CD4-positive, alpha-beta T cell treated with Interferon gamma for 1 hour (primary cell): Measurements from ENCODE around the gene DLX3.
A peak's percentile ranks its signal among the peaks of the same experiment; 100 is the strongest.

ENCODE experiments used
- DNase-seq: peaks from one replicate; pipeline ENCODE4 v3.0.0-alpha.2; 2020

The DLX3 gene

DNA sequence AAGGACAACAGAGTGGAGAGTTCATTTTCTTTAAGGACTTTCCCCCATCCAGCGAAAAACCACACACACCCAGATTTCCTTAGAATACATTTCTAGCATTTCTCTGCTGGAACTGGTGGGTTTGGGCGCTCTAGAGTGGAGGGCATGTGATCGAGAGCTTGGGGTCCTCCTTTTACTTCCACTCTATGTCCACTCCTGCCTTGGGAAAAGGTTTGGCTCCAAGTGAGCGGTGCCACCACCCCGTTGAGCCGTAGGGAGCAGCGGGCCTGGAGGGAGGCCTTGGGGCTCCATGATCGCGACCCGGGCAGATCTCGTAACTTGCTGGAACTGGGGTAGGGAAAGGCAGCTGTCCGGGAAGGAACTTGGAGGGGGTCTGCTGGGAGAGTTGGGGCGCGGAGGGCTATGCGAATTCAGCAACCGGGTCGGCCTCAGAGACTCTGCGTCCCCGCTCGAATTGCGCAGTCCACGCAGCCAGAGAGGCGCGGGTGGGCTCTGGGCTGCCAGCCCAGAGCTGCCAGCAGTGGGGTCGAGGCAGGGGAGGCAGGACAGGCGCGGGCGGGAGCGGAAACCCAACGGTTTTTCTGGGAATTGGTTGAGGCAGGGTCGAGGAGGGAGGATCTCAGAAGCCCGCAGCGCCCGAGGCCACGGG is 23.7 kb downstream of the DLX3 start:
- no peak for DNase-seq

GRCh38 chr17:49970498-49970897 is 24.5 kb downstream of the DLX3 start:
- DNase-seq: no peak

- no peak for DNase-seq
Measured at GRCh38 chr17:49969795-49970389, 25.1 kb downstream of the DLX3 start.

- no peak for DNase-seq
Measured at GRCh38 chr17:49969134-49969759, 25.8 kb downstream of the DLX3 start, which contains the start of gene DLX4. TSS of gene DLX4 (plus strand) at chr17:49969190. CDS start at chr17:49969469, 279 bp downstream.

DNA sequence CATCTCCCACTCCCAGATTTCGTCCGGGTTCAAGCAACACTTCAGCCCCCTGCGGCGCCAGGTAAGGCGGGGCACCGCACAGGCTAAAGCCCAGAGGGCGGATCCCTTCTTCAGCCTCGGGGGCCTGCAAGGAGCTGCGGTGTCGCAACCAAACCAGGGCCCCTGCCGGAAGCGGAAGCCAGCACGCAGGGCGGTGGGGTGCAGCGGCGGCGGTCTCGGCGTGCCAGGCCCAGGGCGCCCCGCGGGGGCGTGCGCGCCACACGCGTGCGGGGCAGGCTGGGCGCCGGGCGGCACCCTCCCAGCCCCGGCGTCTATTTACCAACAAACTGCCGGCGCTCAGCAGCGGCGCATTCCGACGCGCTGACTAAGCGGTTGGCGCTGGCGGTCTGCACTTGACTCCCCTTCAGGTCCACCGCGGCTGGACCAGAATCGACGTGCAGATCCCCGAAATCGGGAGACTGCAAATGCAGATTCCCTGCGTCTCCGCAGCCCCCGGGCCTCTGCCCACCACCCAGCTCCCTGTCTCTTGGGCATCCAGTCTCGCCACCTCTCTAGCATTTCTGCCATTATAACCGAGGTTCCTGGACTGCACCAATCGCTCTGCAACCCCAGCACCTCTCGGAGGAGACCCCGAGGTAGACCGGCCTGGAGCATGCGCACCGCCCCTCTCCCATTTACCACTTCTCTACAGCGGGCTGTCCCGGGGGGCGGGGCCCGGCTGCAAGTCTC is 26.5 kb downstream of the DLX3 start:
- DNase-seq: peak; percentile 68

- no peak for DNase-seq
Measured at GRCh38 chr17:49967621-49968404, 27.2 kb downstream of the DLX3 start.

DNA sequence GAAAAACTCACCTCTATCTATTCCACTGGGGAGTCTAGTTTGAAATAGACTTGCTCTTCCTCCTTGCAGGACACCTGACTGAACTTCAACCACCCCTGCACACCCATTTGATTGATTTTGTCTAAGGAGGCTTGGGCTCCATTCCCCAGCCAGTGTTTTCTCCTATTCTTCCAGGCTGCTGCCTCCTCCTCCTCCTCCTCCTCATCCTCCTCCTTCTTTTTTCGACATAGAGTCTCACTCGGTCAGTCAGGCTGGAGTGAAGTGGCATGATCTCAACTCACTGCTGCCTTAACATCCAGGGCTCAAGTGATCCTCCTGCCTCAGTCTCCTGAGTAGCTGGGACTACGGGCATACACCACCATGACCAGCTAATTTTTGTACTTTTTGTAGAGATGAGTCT is 27.8 kb downstream of the DLX3 start:
- DNase-seq: no peak

DNA sequence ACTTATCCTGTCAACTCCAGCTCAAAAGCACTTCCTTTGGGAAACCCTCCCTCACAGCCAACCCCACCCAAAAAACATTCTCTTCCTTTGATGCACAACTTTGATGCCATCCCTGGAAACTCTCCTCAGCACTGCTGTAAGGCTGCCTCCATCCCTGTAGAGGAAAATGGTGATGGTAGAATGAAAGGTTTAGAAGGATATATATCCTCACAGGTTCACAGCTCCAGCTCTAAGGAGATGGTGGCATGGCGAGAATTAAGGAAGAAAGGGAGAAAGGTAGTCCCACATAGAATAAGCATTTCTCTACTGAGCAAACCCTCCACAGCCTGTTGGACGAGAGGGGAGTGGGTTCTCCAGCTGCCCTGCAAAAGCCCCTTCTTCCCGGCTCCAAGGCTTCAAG is 28.3 kb downstream of the DLX3 start:
- DNase-seq: no peak

GRCh38 chr17:49965524-49965909 is 29.5 kb downstream of the DLX3 start:
- no peak for DNase-seq

DNA sequence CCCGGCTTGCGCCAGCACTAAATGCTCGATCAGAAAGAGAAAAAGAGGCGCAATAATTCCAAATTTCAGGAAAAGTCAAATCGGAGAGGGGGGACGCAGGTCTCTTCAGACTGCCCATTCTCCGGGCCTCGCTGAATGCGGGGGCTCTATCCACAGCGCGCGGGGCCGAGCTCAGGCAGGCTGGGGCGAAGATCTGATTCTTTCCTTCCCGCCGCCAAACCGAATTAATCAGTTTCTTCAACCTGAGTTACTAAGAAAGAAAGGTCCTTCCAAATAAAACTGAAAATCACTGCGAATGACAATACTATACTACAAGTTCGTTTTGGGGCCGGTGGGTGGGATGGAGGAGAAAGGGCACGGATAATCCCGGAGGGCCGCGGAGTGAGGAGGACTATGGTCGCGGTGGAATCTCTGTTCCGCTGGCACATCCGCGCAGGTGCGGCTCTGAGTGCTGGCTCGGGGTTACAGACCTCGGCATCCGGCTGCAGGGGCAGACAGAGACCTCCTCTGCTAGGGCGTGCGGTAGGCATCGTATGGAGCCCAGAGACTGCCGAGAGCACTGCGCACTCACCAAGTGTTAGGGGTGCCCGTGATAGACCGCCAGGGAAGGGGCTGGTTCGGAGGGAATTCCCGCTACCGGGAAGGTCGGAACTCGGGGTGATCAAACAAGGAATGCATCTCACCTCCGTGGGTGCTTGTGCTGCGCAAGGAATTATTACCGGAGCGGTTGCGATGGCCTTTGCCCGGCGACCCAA is 30.1 kb downstream of the DLX3 start:
- DNase-seq: peak; percentile 17

DNA sequence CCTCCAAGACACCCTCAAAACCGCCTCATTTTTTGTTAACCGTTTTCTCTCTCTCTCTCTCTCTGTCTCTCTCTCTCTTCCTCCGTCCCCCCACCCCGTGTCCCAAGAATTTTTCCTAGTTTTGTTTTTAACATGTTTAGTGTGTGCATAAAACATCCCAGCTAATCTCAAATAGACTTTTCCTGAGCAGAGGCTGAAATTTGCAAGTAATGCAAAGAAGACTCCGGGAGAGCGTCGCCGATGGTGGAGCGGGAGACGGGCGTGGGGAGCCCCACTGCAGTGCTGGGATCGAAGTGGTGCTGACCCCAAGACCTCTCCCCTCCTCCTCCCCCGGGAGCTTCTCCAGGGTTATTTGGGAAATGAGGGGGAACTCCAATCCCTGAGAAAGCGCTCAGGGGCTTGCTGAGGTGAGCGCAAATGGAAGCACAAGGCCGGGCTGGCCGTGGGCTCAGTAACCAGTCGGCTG is 30.7 kb downstream of the DLX3 start:
- no peak for DNase-seq

DNA sequence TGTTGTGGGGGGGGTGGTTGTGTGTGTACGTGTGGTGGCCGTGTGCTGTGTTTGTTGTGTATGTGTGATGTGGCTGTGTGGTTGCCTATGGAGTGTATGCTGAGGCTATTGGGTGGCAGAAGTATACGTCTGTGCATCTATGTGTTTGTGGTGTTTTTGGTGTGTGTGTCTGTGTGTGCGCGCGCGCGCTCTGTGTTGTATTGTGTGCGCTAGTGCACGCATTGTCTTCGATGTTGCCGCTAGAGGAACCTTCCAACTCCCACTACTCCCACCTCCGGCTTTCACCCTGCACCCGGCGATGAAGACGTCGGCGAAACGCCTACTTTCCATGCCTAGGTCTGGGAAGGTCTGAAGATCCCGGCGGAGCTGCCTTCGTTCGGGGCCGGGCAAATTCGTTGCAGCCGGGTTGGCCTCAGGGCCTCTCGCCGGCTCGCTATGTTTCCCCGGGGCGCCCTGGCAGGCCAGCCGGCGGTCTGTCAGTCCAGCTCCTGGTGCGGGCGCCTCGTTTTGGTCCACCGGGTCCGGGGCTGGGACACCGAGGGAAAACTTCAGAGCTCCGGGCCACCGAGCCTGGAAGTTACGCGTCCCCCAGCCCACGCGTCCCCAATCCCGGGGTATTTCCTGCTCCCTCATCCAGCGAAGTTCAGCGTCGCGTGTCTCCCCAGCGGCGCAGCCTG is 31.3 kb downstream of the DLX3 start:
- no peak for DNase-seq

- DNase-seq: no peak
Measured at GRCh38 chr17:49963309-49963625, 31.8 kb downstream of the DLX3 start.

DNA sequence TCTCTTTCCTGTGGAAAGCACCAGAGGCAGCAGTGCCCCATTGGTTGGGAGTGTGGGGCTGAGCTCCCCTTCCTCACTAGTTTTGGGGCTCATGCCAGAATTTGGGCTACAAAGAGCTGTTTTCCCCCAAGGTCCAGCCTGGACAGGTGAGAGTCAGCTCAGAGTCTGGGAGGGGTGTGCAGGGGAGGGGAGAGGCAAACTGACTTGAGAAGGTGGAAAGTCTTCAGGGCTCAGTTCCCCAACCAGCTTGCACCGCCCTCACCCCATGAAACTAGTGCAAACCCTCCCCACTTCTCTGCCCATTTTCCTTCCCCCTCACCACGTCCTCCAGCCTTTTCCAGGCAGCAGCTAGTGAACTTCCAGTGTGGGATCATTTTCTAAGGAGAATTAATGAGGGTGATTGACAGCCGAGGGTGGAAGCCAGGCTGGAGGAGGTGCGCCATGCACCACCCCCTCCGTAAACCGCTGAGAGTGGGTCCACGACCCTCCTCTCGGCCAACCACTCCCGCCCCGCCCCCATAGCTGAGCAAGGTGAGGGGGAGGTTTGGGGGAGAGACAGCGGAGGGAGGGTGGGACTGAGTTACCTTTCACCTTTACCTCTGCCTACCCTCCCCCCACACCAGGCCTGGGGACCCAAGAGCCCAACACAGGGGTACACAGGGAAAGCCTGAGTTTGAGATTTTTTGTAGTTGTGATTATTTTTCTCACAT is 32.3 kb downstream of the DLX3 start:
- DNase-seq: no peak

- no peak for DNase-seq
Measured at GRCh38 chr17:49959183-49959935, 35.7 kb downstream of the DLX3 start.

DNA sequence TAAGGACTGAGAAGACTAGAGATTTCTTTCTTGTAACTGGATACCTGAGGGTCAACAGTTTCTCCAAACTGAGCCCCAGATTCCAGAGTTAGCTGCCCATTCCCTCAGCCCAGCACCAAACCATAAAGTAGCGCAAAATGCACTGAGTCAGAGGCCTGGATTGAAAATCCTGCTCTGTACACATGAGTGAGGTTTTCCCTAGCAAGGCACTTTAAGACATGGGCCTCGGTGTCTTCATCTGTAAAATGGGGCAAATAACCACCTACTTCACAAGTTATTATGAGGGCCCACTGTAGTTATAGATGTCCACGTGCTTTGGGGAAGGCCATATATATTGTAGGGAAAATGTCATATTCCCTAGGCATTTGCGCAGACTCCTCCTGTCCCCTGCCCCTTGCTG is 36.3 kb downstream of the DLX3 start:
- no peak for DNase-seq

DNA sequence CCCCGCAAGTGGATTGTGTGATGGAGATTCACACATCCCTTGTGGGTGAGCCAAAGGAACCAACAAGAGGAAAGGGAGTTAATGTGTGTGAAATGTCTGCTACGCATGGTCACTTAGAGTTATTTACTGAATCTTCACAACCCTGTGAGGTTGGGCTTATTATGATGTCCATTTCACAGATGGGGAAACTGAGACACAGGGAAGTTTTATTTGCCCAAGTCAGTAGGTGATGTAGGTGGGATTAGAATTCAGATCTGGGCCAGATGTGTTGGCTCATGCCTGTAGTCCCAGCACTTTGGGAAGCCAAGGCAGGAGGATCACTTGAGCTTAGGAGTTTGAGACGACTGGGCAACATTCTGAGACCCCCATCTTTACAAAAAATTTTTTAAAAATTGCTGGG is 37.7 kb downstream of the DLX3 start:
- DNase-seq: no peak

DNA sequence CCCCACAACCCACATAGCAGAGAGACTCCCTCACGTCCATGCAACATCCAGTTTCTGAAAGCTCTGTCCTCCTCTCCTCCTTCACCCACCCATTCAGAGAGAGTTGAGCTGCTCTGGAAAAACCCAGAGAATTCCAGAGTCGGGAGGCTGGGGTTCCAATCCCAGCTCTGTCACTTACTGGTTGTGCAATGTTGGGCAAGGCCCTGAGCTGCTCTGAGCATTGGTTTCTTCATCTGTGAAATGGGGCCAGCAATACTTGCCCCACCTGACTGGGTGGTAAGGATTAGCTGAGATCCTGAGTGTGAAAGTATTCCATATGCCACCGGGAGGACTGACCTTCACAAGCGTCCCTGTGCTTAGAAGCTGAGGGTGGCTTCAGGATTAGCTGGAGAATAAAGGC is 38.2 kb downstream of the DLX3 start:
- no peak for DNase-seq

GRCh38 chr17:49955157-49955556 is 39.9 kb downstream of the DLX3 start:
- no peak for DNase-seq

- no peak for DNase-seq
Measured at GRCh38 chr17:49952912-49953497, 42.0 kb downstream of the DLX3 start.
